DMS114 treated with DMSO at 0.1 percent for 48 hours (cell line): Measurements from ENCODE around the gene ENO1.
"Not testable (repeated sequence)": the region's sequence is repeated elsewhere in the genome, so short reads cannot be mapped to it uniquely, and the experiment has no call there.

Experiments
- DNase-seq: peaks from one replicate; lab custom pipeline; 2025; ENCODE audit not compliant: unreplicated experiment; lab: John Stamatoyannopoulos, UW

The ENO1 gene

DNA sequence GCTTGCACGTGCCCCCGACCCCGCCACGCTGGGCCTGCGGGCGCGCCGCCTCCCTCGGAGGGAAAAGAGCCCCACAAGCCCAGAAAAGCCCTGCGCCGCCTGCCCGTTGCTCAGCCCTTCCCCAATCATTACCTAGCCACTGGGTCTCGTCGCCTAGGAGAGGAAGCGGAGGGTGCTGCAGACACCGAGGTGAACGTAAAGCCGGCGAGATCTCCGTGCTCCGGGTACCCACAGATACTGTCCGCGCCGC lies at the start of gene ENO1:
ENO1 (minus strand) TSS at position 239 of the 250 bp plus-strand sequence. CDS start 3,778 bp downstream, outside the sequence.
- no peak for DNase-seq

DNA sequence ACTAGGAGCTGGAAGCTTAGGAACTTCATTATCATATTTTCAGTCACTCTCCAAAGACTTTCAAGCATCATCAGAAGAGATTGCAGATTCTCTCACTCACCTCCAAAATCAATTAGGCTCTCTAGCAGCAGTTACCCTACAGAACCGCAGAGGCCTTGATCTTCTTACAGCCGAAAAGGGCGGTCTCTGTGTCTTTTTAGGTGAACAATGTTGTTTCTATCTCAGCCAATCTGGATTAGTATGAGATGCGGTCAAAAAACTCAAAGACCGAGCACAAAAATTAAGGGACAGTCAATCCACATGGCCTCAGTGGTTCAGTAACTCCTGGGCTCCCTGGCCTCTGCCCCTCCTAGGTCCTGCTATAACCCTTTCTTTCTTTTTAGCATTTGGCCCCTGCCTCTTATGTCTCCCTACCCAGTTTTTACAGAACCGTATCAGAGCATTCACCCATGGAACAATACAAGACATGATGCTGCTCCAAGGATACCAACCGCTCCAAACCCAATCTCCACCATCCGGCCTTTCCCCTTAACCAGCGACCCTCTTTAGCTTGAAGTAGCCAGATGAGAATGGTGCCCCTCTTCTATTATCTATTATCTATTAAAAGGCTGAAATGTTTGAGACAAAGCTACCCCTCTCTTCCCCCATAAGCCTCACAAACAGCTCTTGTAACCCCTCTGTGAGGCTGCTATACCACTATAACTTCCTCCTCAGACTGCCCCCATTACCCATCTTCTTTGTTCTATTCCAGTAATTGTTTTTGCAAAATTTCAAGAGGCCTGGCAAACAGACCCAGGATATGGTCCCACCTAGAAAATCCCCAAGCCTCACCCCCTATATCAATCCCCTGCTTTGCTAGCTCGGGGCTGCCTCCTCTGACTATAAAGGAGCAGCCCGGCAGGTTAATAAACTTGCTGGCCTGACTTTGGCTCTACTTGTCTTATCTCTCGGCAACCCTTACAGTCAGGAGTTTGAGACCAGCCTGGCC lies 48.5 kb upstream of the ENO1 start:
- no peak for DNase-seq

DNA sequence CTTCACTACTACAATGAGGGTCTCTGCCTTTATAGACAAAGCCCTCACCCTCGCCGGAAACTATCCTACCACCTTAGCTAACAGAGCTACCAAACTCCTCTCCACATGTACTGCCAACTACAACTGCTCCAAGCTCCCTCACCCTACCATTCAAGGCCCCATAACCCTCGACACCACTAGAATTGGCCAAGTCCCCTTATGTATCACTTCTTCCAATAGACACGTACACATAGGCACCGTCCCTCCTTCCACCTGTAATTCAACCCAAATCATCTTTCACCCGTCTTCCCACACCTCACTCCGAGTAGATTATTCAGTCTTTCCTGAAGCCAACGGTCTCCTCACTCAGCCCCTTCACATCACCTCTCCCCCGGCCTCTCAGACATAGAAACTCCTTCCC lies 47.5 kb upstream of the ENO1 start:
- DNase-seq, result no peak

DNA sequence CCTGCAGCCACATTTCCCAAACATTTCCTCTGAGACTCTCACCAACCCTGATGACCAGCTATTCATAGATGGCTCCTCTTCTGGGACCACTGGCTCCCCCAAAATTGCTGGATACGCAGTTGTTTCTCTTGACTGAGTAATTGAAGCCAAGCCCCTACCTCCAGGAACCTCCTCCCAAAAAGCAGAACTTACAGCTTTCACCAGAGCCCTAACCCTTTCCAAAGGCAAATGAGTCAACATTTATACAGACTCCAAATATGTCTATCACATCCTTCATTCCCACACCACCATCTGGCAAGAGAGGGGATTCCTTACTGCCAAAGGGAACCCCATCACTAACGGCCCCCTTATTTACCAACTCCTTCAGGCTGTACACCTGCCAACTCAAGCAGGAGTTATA lies 46.9 kb upstream of the ENO1 start:
- DNase-seq, result no peak

DNA sequence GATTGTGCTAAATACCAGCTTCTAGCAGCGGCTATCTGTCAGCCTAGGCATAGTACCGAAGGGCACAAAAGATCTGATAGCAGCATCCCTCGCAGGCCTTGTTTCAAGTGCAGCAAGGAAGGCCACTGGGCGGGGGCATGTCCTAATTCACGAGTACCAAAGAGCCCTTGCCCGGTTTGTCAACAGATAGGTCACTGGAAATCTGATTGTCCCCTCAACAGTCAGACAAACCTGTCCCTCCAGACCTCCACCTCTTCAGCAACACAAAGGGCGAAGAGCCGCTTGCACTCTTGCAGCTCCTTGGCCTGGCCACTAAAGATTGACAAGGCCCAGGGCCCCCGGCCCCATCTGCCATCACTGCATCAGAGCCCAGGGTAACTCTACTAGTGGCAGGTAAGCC lies 44.5 kb upstream of the ENO1 start:
- DNase-seq, result no peak

DNA sequence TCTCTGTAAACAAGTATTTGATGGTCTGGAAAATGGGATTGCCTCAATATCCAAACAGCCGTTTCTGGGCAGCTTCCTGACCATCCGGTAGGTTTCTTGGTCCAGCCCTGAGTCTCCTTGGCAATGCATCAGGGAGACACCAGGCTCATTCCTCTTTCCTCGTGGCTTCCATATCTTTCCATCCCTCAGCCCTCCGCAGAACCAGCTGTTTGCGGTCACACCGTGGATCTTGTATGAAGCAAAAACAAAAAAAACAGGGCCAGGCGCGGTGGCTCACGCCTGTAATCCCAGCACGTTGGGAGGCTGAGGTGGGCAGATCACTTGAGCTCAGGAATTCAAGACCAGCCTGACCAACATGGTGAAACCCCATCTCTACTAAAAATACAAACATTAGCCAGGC lies 39.0 kb upstream of the ENO1 start:
- not testable (repeated sequence) for DNase-seq

DNA sequence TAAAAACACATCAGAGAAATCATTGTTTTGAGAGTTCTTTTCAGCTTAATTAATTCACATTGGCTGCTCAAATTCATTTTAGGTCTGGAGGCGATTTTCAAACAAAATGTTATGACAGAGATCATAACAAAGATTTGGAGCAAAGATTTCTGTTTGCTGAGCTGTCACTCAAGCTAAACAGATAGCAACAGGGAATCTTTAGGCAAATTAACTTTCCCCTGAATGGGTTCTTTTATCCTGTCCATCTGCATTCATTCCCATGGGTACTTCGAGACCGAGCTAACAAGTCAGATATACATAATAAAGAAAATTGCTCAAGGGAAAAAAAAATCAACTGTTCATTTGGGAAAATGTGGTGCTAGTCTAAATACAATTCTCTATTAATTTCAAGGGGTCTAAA lies 37.0 kb upstream of the ENO1 start:
- no peak for DNase-seq

DNA sequence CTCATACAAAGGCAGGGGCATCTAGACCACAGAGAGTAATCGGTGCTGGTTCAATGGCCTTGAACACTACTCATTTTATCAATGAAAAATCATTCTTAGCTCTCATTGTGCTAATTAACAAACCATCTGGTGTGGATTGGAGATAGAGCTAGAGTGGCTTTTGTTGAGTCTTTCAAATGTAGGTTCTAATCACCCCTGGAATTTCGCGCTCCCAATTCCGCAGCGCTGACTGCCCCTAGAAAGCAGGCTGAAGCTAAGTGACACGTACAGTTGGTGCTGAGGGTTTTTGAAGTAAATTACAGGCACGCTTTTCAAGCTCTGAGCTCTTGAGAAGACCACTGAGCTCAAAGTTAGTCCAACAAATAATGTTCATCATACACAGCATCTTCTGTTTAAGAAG lies 36.0 kb upstream of the ENO1 start:
- DNase-seq, result no peak

DNA sequence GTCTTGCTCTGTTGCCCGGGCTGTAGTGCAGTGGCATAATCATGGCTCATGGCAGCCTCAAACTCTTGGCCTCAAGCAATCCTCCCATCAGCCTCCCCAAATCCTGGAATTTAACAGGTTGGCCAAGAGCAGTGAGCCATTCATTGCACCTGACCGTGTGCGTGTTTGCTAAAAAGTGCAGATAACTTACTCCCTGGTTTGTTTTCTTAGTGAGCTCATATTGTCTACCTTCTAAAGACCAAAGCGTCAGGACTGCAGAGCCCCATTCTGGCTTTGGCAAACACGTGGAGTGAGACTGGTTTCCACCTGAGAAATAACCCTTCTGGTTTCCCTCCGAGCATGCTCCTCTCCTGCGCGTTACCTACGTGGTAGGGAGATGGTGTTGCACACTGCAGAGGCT lies 35.0 kb upstream of the ENO1 start:
- no peak for DNase-seq

DNA sequence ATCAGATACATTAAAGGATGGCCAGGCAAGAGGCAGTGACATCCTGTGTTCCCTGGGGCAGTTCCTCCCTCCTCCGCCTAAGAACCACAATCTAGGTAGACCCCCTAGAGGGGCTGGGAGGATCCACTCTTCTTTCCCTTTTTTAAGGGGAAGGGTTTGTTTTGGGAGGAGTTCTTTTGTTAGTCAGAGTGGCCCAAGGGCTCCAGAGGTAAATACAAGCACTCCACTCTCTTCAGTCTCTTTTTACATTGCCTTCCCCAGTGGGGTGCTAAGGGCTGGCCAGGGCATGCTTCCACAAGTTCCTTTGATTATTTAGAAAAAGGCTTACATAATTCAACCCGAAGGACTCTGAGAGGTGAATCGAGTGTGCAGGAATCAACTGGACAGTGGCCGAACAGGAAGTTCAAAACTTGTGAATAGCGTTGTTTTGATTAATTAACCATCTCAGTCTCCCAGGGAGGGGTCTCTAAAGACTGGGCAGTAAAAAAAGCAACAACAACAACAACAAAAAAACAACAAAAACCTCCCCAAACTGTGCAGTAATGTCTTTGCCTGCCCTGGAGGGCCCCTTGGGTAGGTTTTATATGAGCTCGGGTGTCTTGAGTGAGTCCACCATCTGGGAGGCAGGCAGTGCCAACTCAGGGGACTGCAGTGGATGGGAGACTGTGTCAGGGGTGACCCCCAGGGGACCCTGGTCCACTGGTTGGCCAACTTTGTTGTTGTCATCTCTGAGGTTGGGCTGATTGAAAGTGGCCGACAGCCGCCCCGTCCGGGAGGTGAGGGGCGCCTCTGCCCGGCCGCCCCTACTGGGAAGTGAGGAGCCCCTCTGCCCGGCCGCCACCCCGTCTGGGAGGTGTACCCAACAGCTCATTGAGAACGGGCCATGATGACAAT lies 33.2 kb upstream of the ENO1 start:
- no peak for DNase-seq

DNA sequence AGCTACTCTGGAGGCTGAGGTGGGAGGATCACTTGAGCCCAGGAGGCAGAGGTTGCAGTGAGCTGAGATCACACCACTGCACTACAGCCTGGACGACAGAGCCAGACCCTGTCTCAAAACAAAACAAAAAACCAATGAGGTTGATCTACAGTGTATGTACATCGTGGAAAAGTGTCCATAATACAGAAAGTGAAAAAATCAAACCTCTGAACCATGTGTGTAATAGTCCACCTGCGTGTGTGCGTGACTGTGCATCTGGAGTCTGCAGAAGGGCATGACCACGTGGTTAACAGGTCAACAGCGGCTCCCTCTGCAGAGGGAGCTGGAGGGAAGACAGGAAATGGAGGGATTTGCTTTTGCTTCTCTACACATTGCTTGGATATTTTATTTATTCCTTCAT lies 32.4 kb upstream of the ENO1 start:
- no peak for DNase-seq

DNA sequence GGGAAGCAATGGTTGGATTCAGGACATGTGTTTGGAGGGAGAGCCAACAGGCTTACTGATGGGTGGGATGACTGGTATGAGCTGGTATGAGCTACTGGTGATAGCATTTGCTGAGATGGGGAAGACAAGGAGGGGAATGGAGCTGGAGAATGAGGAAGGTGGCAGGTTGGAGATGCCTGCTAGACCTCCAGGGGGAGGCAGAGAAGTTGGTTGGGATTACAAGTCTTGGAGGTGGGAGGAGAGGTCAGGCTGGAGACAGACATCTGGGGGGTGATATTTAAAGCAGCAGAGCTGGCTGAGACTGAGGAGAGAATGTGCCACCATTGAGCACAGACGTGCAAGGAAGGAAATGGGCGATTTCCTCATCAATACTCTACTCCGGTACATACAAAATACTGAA lies 31.8 kb upstream of the ENO1 start:
- DNase-seq, result no peak

DNA sequence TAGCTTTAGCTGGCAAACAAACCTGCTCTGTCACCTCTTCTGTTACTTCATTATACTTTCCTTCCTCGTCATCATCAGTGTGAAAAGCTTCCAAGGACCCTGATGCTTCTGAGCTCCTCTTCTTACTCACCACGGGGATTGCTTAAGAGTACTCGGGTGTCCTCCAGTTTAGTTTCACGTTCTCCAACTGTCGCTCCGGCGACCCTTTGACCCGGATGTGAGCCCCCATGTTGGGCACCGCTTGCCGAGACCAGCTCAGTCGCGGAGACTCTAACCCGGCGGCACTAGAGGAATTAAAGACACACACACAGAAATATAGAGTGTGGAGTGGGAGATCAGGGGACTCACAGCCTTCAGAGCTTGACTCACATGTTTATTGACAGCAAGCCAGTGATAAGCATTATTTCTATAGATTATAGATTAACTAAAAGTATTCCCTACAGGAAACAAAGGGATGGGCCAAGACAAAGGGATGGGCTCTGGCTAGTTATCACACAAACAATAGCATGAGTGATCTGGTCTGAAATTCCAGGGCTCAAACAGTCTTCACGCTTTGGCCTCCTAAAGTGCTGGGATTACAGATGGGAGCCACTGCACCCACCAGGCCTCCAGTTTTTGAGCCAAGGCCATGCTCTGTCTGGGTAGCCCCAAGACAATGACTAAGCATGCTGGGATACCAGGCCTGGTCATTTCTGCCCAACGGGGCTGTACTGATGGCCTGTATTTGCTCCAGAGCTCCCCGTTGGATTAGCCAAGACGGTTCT lies 30.1 kb upstream of the ENO1 start:
- DNase-seq, result no peak

DNA sequence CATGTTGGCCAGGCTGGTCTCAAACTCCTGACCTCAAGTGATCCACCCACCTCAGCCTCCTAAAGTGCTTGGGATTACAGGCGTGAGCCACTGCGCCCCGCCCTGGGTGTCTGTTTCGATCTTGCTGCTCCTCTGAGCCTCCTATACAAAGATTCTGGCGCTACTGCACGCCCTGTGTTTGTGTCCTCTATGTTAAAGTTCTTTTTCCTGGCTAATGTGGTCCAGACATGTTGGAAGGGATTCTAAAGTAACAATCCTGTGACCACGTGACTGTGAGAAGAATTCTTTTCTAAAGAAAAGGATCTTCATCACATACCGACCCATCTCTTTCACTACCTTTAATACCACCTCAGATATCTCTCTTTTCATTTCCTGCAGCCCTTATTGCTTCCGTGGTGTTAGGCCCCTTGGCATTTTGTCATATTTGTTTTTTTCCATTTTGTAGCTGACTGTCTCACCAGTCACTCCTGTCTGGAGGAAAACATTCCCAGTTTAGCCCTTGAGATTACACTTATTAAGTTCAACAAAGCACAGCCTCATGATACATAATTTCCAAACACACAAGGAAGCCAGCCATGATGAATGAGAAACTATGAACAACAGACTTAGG lies 27.2 kb upstream of the ENO1 start:
- no peak for DNase-seq

DNA sequence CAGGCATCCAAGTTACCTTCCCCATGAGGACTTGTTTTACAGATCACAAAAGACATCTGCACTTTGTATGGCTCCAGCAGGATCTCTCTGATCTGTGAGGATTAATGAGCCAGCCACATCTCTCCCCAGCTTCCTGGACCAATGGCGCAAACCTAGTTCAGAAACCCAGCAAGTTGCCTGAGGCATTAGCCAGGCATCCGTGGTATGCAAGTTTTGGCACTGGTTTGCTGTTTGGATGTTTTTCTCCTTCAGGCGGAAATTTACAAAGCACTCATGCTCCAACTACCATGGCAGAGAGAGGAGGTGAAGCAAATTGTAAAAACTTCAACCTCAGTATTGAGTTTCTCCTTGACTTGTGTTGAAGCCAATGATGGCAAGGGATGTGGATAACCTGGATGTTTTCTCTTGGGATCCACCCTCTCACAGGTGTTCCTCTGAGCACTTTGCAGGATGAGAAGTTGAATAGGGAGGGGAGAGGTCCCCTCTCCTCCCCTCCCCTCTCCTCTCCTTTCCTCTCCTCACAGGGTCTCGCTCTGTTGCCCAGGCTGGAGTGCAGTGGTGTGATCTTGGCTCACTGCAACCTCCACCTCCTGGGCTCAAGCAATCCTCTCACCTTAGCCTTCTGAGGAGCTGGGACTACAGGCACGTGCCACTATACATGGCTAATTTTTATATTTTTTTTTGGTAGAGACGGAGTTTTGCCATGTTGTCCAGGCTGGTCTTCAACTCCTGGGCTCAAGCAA lies 25.6 kb upstream of the ENO1 start:
- no peak for DNase-seq

DNA sequence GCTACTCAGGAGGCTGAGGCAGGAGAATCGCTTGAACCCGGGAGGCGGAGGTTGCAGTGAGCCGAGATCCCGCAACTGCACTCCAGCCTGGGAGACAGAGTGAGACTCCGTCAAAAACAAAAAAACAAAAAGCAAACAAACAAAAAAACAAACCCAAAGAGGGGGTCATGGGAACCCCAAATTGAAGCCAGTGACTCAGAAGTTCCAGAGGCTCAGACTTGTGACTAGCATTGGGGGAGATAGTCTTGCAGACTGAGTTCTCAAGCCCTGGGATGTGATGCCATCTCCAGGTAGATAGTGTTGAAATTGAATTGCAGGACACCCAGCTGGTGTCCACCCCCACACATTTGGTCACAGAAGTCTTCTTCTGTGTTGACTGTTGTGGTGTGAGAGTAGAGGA lies 24.9 kb upstream of the ENO1 start:
- DNase-seq, result no peak

DNA sequence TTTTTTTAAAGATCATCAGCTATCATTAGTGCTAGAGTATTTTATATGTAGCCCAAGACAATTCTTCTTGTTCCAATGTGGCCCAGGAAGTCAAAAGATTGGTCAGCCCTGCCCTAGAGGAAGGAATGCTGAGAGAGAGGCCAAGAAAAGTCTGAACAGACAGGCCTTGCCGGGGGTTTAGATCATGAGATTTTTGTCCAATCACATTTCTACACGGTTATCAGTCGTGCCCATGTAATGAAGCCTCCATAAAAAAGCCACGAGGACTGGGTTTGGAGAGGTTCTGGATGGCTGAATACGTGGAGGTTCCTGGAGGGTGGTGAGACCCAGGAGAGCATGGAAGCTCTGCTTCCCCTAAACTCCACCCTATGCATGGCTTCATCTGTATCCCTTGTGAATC lies 24.3 kb upstream of the ENO1 start:
- DNase-seq, result no peak

DNA sequence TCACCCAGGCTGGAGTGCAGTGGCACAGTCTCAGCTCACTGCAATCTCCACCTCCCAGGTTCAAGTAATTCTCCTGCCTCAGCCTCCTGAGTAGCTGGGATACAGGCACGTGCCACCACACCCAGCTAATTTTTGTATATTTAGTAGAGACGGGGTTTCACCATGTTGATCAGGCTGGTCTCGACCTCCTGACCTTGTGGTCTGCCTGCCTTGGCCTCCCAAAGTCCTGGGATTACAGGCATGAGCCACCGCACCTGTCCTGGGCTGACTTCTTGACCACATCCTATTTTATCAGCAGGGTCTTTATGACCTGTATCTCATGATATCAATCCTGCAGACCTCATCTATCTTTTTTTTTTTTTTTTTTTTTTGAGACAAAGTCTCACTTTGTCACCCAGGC lies 22.2 kb upstream of the ENO1 start:
- DNase-seq, result not testable (repeated sequence)

DNA sequence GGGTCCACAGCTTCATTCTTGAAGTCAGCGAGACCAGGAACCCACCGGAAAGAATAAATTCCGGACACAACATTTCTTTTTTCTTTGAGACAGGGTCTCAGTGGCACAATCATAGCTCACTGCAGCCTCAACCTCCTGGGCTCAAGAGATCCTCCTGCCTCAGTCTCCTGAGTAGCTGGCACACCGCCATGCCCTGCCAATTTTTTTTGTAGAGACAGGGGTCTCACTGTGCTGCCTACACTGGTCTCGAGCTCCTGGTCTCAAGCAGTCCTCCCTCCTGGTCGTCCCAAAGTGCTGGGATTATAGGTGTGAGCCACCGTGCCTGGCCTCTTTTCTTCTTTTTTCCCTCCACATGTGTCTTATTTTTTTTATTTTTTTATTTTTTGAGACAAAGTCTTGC lies 20.6 kb upstream of the ENO1 start:
- no peak for DNase-seq

DNA sequence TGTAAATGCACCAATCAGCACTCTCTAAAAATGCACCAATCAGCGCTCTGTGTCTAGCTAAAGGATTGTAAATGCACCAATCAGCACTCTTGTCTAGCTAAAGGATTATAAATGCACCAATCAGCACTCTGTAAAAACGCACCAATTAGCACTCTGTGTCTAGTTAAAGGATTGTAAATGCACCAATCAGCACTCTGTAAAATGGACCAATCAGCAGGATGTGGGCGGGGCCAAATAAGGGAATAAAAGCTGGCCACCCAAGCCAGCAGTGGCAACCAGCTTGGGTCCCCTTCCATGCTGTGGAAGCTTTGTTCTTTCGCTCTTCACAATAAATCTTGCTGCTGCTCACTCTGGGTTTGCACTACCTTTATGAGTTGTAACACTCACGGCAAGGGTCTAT lies 19.9 kb upstream of the ENO1 start:
- not testable (repeated sequence) for DNase-seq
